Measurements from ENCODE around the gene VARS2. TPM values are rescaled to one million over a fixed set of nuclear protein-coding genes. Genes with fewer than 3 reads are reported as not detected.
"Not testable (repeated sequence)": the region's sequence is repeated elsewhere in the genome, so short reads cannot be mapped to it uniquely, and the experiment has no call there.

VARS2 gene
- polyA plus RNA-seq, 5 donors, result 35.3 to 52.5 (median 46.9) TPM

DNA sequence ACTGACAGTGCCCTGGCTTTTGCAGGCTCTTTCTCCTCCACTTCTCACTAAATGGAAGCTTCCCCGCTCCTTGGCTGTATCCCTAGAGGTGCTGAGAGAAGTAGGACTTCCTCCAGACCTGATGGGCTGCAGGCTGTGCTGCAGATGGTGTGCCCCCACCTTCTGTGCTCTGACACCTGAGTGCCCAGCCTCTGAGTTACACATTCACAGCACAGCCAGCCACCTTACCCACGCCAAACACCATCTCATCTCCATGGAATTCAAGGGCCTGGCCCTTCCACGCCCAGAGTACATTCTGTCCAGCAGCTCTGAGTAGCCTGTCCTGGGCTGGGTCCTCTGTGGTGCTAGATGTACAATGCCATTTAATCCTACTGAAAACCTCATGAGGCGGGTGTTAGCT, 12.6 kb downstream of the VARS2 start:
- no peak for DNase-seq

GRCh38 chr6:30927080-30927479, 13.0 kb downstream of the VARS2 start:
- not testable (repeated sequence) for DNase-seq

DNA sequence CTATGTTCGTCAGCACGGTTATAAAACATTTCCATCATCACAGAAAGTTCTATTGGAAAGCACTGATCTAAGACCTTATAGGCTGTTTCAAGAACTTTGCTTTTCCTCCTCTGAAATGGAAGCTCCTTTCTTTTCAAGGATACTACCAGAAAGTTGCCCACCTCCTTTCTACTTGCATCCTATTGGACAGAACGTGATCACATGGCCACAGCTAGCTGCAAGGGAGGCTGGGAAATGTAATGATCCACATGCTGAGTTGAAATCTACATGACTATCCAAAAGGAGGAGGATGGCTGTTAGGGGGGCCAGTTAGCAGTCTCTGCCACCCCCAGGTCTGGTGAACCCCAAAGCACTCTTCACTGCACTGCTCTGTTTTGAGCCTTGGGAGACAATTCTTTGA, 14.6 kb downstream of the VARS2 start:
- DNase-seq, result no peak

DNA sequence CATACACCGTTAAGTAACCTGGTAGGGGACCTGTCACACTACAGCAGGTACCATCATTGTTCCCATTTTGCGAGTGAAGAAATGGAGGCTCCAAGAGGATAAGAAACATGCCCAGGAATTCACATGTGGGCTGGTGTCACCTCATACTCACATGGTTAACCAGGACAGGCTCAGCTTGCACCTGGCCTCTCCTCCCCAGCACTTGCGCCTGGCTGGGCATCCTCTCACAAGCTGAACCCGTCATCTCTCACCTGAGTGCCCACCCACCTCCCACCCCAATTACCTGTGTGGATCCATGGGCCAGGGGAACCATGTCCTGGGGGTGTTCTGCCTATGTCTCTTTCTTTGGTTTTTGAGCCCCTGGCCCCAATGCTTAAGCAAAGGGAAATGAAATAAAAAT, 16.5 kb downstream of the VARS2 start:
- DNase-seq, result no peak

DNA sequence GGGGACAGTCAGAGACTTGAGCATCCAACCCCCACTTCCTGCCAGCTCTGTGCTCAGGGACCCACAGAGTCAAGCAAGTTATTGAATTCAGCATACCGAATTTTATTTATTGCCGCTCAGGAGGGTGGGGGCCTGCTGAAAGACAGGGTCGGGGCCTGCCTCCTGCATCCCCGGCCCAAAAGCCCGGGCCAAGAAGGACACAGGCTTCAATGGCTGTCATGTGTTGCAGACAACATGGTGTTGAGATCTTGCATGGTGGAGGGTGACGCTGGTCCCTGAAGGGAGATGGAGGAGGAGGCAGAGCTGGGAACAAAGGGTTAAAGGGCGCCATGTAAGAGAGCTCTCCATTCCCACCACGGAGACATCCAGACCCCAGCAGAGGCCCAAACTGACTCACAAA, 17.2 kb downstream of the VARS2 start:
- no peak for DNase-seq

DNA sequence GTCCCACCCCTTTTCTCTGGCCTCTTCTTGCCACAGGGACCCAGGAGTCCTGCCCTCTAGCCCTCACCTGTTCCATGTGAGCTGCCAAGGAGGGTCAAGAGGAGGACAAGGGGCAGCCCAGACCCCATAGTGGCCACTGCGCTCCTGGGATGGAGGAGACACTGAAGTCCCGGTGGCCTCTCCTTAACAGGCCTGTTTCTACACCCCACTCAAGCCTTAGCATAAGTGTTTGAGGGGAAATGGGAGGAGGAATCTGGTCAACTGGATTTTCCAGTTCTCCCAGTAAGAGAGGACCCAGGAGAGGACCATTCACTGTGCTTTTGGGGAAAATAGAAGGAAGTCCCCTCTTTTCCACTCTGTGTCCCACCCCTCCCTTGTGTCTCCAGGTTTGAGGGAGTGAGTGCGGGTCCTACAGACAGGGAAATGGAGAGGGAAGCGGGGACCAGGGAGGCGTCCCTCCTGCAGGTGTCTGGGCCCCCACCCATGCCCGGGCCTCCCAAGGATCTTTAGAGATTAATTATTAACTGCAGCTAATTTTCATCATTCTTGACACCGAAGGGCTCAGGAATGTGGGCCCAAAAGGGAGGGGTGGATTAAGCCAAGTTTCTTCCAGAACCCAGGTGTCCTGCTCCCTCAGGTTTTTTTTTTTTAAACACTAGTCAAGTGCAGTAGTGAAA, 18.1 kb downstream of the VARS2 start, which contains the start of gene SFTA2:
TSS of gene SFTA2 (minus strand) at position 202 of the 677 bp plus-strand sequence. CDS start at position 128, 74 bp downstream.
- peak; percentile 42 to 54 for DNase-seq

- DNase-seq, result no peak
These were observed 18.8 kb downstream of the VARS2 start for GRCh38 chr6:30932665-30933365.

GRCh38 chr6:30935018-30935417, 21.0 kb downstream of the VARS2 start:
- no peak for DNase-seq

DNA sequence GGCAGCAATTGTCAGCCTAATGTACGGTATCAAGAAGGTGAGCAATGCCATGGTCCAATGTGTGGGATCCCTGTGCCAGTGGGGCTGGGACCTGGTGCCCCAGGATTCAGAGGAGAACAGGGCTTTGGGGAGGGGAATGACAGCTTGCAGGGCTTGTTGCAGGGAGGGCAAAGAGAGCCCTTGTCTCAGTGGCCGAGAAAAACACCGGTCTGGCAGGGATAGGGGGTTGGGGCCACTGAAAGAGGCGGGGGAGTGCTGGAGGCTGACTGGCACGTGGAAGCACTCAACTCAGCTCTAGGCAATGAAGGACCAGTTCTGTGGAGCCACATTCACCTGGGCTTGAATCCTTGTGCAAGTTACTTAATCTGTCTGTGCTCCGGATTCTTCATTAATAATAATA, 23.2 kb downstream of the VARS2 start:
- DNase-seq, result no peak

- no peak for DNase-seq
These were observed 24.7 kb downstream of the VARS2 start for GRCh38 chr6:30938730-30939129.

DNA sequence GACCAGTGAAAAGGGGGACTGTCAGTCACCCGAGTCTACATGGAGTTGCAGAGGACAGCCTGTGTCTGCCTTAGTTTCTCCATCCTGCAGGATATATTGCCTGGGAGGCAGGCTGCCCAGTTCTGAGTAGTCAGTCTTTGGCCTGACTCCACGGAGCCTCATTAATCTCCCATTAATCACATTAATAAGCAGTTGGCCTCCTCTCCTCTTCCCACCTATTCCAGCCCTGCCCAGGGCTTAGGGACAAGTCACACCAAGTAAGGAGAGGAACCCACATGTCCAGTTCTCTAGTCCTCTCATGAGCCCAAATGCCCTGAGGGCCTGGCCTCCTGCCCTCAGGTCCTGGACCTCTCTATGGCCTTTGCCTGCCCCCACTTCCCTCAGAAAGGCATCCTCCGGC, 25.4 kb downstream of the VARS2 start:
- no peak for DNase-seq

GRCh38 chr6:30940361-30940986, 26.4 kb downstream of the VARS2 start, which contains the start of gene MUCL3:
TSS of gene MUCL3 (plus strand) at chr6:30940973. CDS start at chr6:30941000, 27 bp downstream.
- DNase-seq, result no peak

- DNase-seq, result peak; percentile 42
These were observed 28.5 kb downstream of the VARS2 start for GRCh38 chr6:30942338-30943060.

DNA sequence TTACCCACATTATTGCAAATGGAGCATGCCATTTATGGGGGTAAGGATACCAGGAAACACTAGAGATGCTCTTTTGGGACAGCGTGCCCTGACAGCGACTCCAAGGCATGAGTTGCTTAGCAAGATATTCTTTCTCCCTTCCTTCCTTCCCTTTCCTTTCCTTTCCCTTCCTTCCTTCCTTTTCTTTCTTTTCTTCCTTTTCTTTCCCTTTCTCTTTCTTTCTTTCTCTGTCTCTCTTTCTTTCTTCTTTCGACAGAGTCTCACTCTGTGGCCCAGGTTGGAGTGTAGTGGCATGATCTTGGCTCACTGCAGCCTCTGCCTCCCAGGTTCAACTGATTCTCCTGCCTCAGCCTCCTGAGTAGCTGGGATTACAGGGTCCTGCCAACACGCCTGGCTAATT, 30.0 kb downstream of the VARS2 start:
- DNase-seq, result no peak

- DNase-seq, result no peak
These were observed 31.2 kb downstream of the VARS2 start for GRCh38 chr6:30945281-30945680.

- no peak for DNase-seq
These were observed 33.2 kb downstream of the VARS2 start for GRCh38 chr6:30947231-30947630.

DNA sequence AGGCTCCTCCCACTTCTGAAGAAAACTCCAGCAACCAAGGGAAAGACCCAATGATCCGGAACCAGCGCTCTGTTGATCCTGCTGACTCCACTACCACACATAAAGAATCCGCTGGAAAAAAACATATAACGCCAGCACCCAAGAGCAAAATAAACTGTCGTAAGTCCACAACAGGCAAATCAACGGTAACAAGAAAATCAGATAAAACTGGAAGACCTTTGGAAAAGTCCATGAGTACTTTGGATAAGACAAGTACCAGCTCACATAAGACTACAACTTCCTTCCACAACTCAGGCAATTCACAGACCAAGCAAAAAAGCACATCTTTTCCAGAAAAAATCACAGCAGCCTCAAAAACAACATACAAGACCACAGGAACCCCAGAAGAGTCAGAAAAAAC, 34.8 kb downstream of the VARS2 start:
- no peak for DNase-seq

- no peak for DNase-seq
These were observed 38.0 kb downstream of the VARS2 start for GRCh38 chr6:30951907-30952469.

- no peak for DNase-seq
These were observed 40.8 kb downstream of the VARS2 start for GRCh38 chr6:30954631-30955366.

- peak; percentile 22 to 45 for DNase-seq
These were observed 41.5 kb downstream of the VARS2 start for GRCh38 chr6:30955367-30956042.

- no peak for DNase-seq
These were observed 43.7 kb downstream of the VARS2 start for GRCh38 chr6:30957716-30958115.
